DOHH2 (cell line): ENCODE results near the gene HK3.

Experiments
- EZH2phosphoT487 ChIP-seq: fragments of 200-600 bp; sonication (generic); IDR thresholded peaks from 2 replicates; pipeline ENCODE4 v1.6.1; 2017; ENCODE audit warnings: borderline replicate concordance, mild to moderate bottlenecking, antibody characterized with exemption, low read length, moderate library complexity, mixed read lengths
- TF ChIP-seq, protein P1 (sequence below): fragments of 200-600 bp; sonication (generic); IDR thresholded peaks from one replicate; pipeline ENCODE4 v1.5.1; 2014; ENCODE audit warnings: antibody characterized with exemption, mild to moderate bottlenecking, low read depth, low read length; ENCODE audit not compliant: poor library complexity, severe bottlenecking

DNA sequence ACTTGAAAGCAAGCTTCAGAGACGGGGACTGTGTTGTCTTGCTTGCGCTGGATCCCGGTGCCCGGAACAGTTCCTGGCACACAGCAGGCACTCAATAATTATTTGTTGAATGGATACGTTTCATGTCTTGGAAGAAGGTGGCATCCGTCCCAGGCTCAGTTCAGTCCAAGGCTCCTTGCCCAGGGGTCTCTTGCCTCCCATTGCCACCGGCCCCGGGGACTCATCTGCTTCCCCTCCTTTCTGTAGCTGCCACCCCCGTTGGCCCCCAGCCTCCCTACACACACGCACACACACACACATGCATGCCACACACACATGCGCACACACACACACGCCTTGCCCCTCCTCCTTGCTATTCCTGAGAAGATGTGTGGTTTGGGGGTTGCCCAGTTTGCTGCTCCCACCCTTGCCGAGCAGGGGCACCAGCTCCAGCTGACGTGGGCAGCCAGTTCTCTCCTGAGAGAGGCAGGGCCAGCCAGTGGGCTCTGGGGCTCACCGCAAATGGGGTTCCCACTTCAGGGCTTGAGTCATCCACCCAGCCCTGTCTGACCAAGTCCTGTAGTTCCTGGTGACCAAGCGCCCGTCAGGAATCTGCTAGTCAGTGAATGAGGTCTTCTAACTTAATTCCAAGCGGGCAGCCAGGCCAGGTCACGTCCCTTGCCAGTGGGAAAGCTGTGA is 41.8 kb downstream of the HK3 start:
- TF ChIP-seq, protein P1, sequence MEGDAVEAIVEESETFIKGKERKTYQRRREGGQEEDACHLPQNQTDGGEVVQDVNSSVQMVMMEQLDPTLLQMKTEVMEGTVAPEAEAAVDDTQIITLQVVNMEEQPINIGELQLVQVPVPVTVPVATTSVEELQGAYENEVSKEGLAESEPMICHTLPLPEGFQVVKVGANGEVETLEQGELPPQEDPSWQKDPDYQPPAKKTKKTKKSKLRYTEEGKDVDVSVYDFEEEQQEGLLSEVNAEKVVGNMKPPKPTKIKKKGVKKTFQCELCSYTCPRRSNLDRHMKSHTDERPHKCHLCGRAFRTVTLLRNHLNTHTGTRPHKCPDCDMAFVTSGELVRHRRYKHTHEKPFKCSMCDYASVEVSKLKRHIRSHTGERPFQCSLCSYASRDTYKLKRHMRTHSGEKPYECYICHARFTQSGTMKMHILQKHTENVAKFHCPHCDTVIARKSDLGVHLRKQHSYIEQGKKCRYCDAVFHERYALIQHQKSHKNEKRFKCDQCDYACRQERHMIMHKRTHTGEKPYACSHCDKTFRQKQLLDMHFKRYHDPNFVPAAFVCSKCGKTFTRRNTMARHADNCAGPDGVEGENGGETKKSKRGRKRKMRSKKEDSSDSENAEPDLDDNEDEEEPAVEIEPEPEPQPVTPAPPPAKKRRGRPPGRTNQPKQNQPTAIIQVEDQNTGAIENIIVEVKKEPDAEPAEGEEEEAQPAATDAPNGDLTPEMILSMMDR = no peak
- TF ChIP-seq EZH2phosphoT487 = no peak
